ENCODE results near the gene ANO6. TPM values are rescaled to one million over a fixed set of nuclear protein-coding genes. Genes with fewer than 3 reads are reported as not detected.

ANO6 gene
- total and polyA plus RNA-seq, 2 of the 4 experiments (the other 2 are of a cell fraction) = 21.6 to 41.0 TPM

DNA sequence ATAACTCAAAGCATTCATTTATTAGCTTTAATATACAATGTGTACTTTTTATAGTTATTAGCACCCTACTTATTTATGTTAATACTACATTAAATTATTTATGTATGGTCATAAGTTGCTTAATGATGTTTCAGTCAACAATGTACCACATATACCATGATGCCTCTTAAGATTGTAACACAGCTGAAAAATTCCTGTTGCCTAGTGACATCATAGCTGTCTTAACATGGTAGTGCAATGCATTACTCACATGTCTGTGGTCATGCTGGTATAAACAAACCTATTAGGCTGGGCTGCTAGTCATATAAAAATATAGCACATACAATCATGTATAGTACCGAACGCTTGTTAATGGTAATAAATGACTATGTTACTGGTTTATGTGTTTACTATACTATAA is 120.4 kb downstream of the ANO6 start:
- Histone ChIP-seq H3K4me3 (ENCODE audit: insufficient read depth, low read depth, low read length) (no peak overlapping the region), H3K14ac (replicated peaks; ENCODE audit: low read depth, low read length) (no peak overlapping the region), H3K9me3 (ENCODE audit: control insufficient read depth, insufficient read depth, low read length) (no peaks in the 10 kb centered on the region), H4K8ac (ENCODE audit: low read depth in 2 of 2, low read length in 2 of 2) (no peak overlapping the region), H3K27me3 (ENCODE audit: control insufficient read depth, insufficient read depth, low read length) (no peaks in the 10 kb centered on the region), H2BK120ac (ENCODE audit: low read depth, low read length) (no peak overlapping the region), H3K4me2 (ENCODE audit: low read depth, low read length) (no peak overlapping the region), H3K18ac (ENCODE audit: low read depth, low read length) (no peak overlapping the region), H2BK15ac (ENCODE audit: low read depth, low read length) (no peak overlapping the region), H3K9ac (ENCODE audit: low read depth, low read length) (no peak overlapping the region), H2AFZ (replicated peaks; ENCODE audit: low read length, poor library complexity) (no peak overlapping the region), H2BK20ac (ENCODE audit: low read depth, low read length) (no peak overlapping the region), H3K36me3 (ENCODE audit: control insufficient read depth, insufficient read depth, low read length) (no peaks in the 10 kb centered on the region), H3K79me1 (ENCODE audit: low read depth in 1 of 2, low read length in 2 of 2) (peaks cover 7 to 19% of the 10 kb centered on the region in 2 experiments; a peak in 2 of 4 replicates), H2AK9ac (replicated peaks; ENCODE audit: low read depth, low read length, poor library complexity) (no peak overlapping the region), H4K20me1 (ENCODE audit: insufficient read depth, low read length) (peaks cover 3% of the 10 kb centered on the region; the same call in 1 of the 2 replicates), H3K56ac (ENCODE audit: extremely low read depth, insufficient read depth, low read length) (no peak overlapping the region), H3K27ac (ENCODE audit: insufficient read depth, low read length) (no peak overlapping the region), H2BK5ac (ENCODE audit: low read depth, low read length, poor library complexity, severe bottlenecking) (peak overlapping the region; percentile 98), H3K4ac (ENCODE audit: low read depth, low read length) (no peak overlapping the region), H2AK5ac (ENCODE audit: low read depth, low read length) (no peak overlapping the region), H3K4me1 (ENCODE audit: control insufficient read depth, insufficient read depth, low read length) (no peaks in the 10 kb centered on the region), H3K9me1 (ENCODE audit: insufficient read depth, low read length) (peaks cover 3% of the 10 kb centered on the region; the same call in 1 of the 2 replicates), H4K91ac (ENCODE audit: insufficient read depth, low read depth, low read length) (no peak overlapping the region), H3K23ac (ENCODE audit: low read depth, low read length) (no peak overlapping the region), H4K5ac (ENCODE audit: low read depth, low read length) (no peak overlapping the region)
- no TSS peak for BruUV-seq (replicated peaks)
- in situ Hi-C loops (cut with MboI; ENCODE audit: low sequenced_read_pairs) (no loop called here), intact Hi-C loops (cut with micrococcal nuclease) (loop anchor here (1.0 to 2.0 kb wide), 2 partner anchors 63 to 120 kb away; partner anchors contain the start of gene ANO6), dilution Hi-C loops (cut with HindIII; ENCODE audit: low sequenced_read_pairs, unreplicated experiment) (no loop called here)
- ChIA-PET CTCF (interaction anchor here (1.1 to 1.2 kb wide), 2 partner anchors 11 to 49 kb away, joined by 4 read pairs; no protein-coding TSS in a partner anchor), POLR2A (ENCODE audit: unreplicated experiment) (no interaction called here)
- WGBS, 2 experiments (ENCODE audit: extremely low coverage in 2 of 2, insufficient read length in 1 of 2) = no CpG with 5 or more reads among the region's 2 CpGs
- ATAC-seq (ENCODE audit: low read depth) = peak; percentile 79
- peak; percentile 99 for DNase-seq
- TF ChIP-seq POLR2A (IDR thresholded peaks at IDR 0.05; ENCODE audit: low read depth, low read length) (no peak), CHD1 (IDR thresholded peaks at IDR 0.05; ENCODE audit: low read depth, low read length) (no peak), FOS (IDR thresholded peaks at IDR 0.05; ENCODE audit: low read depth, low read length) (peak; percentile 73), CEBPB (IDR thresholded peaks at IDR 0.05; ENCODE audit: low read depth, low read length) (peak; percentile 91), BHLHE40 (IDR thresholded peaks at IDR 0.05; ENCODE audit: low read depth, low read length) (peak; percentile 49; the same call in 1 of the 2 replicates), NFE2L2 (IDR thresholded peaks at IDR 0.05; ENCODE audit: low read depth, low read length) (no peak), SMC3 (IDR thresholded peaks at IDR 0.05; ENCODE audit: low read depth, low read length) (no peak)

Data from IMR-90 (cell line).